Activated gamma-delta T cell treated with Interleukin-2 at 50 U/mL for 16 hours (primary cell): ENCODE data around the gene CD300LG.
A peak's percentile ranks its signal among the peaks of the same experiment; 100 is the strongest.
"Not testable (repeated sequence)": the region's sequence is repeated elsewhere in the genome, so short reads cannot be mapped to it uniquely, and the experiment has no call there.

Source experiments
- DNase-seq: peaks from one replicate; pipeline ENCODE4 v3.0.0-alpha.2; 2020

The CD300LG gene

DNA sequence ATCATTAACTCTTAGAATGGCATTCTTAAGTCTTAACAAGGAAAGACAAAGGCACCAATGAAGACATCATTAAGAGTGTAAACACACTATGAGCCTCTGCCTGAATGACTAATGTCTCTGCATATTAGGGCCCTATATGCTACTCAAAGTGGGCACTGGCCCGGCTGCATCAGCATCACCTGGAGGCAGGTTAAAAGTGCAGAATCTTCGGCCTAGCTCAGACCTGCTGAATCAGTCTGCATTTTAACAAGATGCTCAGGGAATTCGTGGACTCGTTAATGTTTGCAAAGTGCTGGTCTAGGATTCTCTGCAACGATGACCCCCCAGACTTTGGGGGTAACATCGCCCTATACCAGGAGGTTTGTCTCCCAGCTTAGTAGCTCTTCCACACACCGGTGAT is 20.8 kb upstream of the CD300LG start:
- no peak for DNase-seq

DNA sequence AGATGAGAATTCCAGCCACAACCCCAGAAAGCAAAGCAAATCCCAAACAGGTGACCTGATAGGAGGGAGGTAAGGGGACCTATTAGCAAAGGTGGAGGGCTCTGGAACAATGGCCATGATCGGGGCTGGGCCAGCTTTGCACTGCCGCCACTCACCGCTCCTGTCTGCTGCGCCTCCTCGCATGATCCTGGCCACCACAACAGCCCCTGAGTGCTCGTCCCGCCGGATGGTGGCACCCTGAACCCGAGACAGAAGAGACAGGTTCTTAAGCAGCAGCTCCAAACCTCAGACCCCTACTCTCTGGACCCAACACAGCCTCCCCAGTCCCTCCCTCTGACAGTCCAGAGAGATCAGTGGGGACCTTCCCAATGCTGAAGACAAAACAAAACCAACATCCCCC is 19.4 kb upstream of the CD300LG start:
- DNase-seq, result no peak

GRCh38 chr17:43829738-43830137 is 17.2 kb upstream of the CD300LG start:
- no peak for DNase-seq

DNA sequence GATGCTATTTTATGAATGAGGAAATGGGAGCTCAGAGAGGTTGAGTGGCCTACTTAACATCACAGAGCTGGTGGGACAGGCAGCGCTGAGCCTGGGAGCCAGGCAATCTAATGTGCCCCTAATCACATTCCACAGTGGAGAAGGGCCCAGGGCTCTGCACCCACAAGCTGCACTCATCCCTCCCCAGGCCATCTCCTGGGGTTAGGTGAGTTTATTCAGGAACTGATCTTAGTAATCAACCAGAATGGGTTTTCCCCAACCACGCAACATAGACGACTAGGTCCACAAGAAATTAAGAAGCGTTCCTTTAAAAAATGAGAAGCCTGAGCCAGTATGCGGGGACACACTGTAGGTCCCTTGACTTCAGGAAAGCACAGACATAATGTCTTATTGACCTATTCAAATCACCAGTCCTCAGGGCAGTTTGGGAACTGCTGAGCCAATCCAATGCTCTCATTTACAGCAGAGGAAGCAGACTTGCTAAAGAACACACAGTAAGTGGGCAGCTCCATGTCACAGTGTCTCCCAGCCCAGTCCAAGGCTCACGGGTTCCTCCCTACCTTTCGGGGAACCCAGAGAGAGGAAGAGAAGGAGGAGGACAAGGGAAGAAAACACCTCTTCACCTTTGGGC is 16.4 kb upstream of the CD300LG start:
- no peak for DNase-seq

DNA sequence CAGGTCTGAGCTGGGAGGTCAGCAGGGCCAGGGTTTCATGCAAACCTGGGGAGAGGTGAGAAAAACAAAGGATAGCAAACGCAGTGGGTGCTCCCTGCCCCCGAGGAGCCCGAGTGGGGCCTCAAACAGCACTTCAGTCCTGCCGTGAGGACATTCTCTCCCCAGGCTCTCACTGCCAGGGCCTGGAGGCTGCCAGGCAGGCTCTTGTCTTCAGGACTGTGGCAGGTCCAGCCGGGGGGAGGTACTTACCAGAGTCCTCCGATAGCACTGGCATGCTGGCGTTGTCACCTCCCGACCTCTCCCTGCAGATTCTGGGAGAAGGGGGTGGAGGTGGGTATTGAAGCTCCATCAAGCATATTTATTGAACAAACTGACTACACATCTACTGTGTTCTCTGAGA is 15.3 kb upstream of the CD300LG start:
- no peak for DNase-seq

GRCh38 chr17:43832168-43832975 is 14.6 kb upstream of the CD300LG start:
- DNase-seq, result no peak

DNA sequence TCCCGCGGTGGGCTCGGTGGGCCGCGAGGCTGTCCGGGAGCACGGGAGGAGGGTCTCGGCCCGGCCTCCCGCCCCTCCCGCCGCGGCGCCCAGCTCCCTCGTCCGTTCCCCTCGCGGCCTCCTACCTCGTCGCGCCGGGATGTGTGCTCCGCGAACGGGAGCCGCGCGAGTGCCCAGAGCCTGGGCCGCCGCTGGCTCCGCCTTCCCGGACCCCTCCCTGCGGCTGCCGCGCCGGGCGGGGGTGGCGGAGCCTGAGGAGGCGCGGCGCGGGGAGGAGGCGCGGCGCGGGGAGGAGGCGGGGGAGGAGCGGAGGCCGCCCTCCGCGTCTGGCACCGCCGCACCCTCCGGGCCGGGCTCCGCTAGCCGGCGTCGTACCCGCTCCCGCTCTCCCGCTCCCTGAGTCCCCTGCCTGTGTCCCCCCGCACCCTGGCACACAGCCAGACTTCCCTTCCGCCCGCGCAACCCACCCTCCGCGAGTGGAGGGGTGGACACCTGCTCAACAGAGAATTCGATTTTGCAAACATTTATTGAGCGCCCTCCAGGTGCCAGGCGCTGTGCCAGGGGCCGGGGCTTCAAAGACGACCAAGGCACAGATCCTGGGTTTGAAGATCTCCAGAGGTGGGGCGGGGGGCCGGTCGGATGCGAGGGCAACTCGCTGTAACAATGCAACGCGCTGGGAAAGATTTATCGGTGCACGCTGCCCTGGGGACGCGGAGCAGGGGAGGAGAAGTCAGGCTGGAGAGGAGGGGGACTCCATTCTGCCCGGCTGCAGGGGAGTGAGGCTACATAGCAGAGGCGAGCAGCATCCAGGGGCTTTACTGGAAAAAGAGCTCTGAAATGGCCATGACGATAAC is 13.8 kb upstream of the CD300LG start, which contains the start of gene MPP3:
TSS of gene MPP3 (minus strand) at position 171 of the 854 bp plus-strand sequence. CDS start 1,240 bp downstream, outside the sequence.
- DNase-seq, result peak; percentile 36

GRCh38 chr17:43834106-43834505 is 12.9 kb upstream of the CD300LG start:
- no peak for DNase-seq

- no peak for DNase-seq
Measured at GRCh38 chr17:43839670-43840108, 7.3 kb upstream of the CD300LG start.

DNA sequence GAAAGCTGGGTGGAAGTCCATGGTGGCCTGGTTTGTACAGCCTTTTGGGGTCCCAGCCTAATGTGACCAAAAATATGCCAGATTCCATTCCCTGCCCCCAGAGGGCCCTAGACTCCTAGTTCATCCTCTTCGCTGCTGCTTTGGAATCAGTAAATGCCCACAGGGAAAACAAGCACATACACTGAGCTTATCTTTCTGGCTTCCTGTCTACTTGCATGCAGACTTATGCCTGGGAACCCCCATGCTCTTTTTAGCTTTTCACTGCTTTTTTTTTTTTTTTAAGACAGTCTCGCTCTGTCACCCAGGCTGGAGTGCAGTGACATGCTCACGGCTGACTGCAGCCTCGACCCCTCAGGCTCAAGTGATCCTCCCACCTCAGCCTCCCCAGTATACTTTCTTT is 6.2 kb upstream of the CD300LG start:
- no peak for DNase-seq

GRCh38 chr17:43841282-43841681 is 5.7 kb upstream of the CD300LG start:
- DNase-seq, result no peak

- not testable (repeated sequence) for DNase-seq
Measured at GRCh38 chr17:43842091-43842974, 4.6 kb upstream of the CD300LG start.

- DNase-seq, result no peak
Measured at GRCh38 chr17:43842975-43843325, 4.0 kb upstream of the CD300LG start.

DNA sequence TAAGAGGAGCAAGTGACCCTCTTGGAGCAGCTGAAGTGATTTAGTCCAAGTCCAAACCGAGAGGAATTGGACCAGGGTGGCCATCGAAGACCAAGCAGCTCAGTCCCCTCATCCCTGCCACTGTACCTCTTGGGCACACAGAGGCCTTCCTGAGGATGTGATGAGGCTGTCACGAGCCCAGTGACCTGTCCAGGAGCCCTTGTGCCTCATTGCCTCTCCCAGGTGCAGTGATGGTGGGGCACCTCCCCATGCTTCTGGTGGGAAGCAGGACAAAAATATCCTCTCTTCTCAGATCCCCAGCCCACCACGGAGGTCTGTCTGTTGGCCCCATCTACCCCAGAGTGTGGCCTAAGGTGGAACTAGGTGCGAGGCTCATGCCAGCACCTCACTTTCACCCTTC is 2.7 kb upstream of the CD300LG start:
- no peak for DNase-seq

- no peak for DNase-seq
Measured at GRCh38 chr17:43845766-43846165, 1.2 kb upstream of the CD300LG start.

- DNase-seq, result peak; percentile 73
Measured at GRCh38 chr17:43846221-43846712, 709 bp upstream of the CD300LG start.

GRCh38 chr17:43848601-43849000 is 1.6 kb downstream of the CD300LG start:
- DNase-seq, result no peak

- DNase-seq, result no peak
Measured at GRCh38 chr17:43849116-43849515, 2.1 kb downstream of the CD300LG start.

DNA sequence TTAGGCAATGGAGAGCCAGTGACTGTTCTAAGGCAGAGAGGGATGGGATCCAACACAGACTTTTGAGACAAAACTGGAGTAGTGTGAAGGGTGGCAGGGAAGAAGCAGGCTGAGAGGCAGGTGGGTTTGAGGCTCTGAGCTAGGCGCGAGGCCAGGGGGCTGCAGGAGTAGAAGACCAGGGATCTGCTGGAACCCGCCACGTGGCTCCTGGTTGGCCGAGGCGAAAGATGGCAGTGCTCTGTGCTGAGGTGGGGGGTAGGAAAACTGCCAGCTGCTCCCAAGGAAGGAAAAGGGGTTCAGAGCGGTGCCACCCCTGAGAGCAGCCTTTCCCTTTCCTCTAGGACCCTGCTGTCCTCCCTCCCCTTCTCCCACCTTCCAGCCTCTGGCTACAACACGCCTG is 5.6 kb downstream of the CD300LG start:
- no peak for DNase-seq

DNA sequence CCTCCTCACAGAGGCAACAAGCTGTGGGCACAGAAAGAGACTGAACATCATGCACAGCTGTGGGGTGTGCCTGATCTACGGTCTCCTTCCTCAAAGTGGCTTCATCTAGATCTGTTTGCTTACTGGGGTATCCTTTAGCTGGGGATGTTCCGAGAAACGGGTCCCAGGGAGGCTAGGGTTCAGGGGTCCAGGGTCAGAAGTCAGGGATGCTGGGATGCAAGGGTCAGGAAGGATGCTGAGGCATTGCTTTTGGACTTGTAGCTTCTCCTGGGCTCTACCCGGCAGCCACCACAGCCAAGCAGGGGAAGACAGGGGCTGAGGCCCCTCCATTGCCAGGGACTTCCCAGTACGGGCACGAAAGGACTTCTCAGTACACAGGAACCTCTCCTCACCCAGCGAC is 6.6 kb downstream of the CD300LG start:
- no peak for DNase-seq

DNA sequence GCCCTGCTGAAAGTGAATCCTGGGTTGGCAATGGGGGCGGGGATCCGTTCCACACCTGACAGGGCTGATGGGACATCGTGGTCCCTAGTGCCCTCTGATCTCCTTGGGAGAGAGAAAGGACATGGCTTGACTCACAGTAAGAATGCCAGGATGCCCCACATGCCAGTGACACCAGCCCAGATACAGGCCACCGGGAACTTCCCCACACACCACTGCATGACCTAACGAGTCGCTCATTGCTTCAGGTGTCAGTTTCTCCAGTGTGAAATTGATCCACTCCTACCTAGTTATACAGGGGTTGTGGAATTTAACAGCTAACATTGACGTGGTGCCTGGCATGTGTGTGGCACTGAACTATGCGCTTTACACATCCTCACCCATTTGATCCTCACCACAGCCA is 7.5 kb downstream of the CD300LG start:
- DNase-seq, result no peak

- no peak for DNase-seq
Measured at GRCh38 chr17:43855061-43855460, 8.1 kb downstream of the CD300LG start.
